DND-41 (cell line): ENCODE measurements around the gene PDCD6IP.

Source experiments
- ATAC-seq: fragments of 200-7000 bp; cut with Tn5 transposase; 3 replicates; pipeline ENCODE4 v1.9.1; 2021; ENCODE audit warnings: low read depth; ENCODE audit not compliant: insufficient read depth
- DNase-seq: peaks from one replicate; pipeline ENCODE4 v3.0.0-alpha.2; 2020
- H2AFZ ChIP-seq: 2 replicates; pipeline ENCODE4 v1.6.0; 2012; ENCODE audit warnings: low read depth, low read length
- H3K27ac ChIP-seq: 2 replicates; pipeline ENCODE4 v1.5.1; 2012; ENCODE audit warnings: low read length, inconsistent platforms
- H3K27me3 ChIP-seq: fragments of 200-600 bp; sonication (generic); 2 replicates; pipeline ENCODE4 v1.6.0; 2012; ENCODE audit warnings: low read length, mild to moderate bottlenecking, inconsistent platforms; ENCODE audit not compliant: insufficient read depth, poor library complexity
- H3K36me3 ChIP-seq: 2 replicates; pipeline ENCODE4 v1.5.1; 2012; ENCODE audit warnings: low read length, inconsistent platforms; ENCODE audit not compliant: insufficient read depth
- H3K4me1 ChIP-seq: 2 replicates; pipeline ENCODE4 v1.5.1; 2012; ENCODE audit warnings: mild to moderate bottlenecking, low read length; ENCODE audit not compliant: insufficient read depth
- H3K4me2 ChIP-seq: 2 replicates; pipeline ENCODE4 v1.6.0; 2012; ENCODE audit warnings: mild to moderate bottlenecking, moderate library complexity, low read length, inconsistent platforms; ENCODE audit not compliant: insufficient read depth
- H3K4me3 ChIP-seq, 2 experiments: fragments of 200-600 bp in 1 of 2; shearing (Covaris generic) in 1 of 2; 2 replicates each; pipeline ENCODE4 v1.5.1; 2012 to 2016; ENCODE audit warnings: inconsistent platforms in 2 of 2, low read length in 2 of 2, mild to moderate bottlenecking in 2 of 2, low read depth in 1 of 2, moderate library complexity in 1 of 2
- H3K79me2 ChIP-seq: 2 replicates; pipeline ENCODE4 v1.6.0; 2012; ENCODE audit warnings: low read length, inconsistent platforms; ENCODE audit not compliant: insufficient read depth
- H3K9ac ChIP-seq: 2 replicates; pipeline ENCODE4 v1.6.0; 2012; ENCODE audit warnings: low read depth, mild to moderate bottlenecking, inconsistent platforms, low read length, moderate library complexity
- H3K9me3 ChIP-seq: 2 replicates; pipeline ENCODE4 v1.5.1; 2012; ENCODE audit warnings: low read length, moderate library complexity, mild to moderate bottlenecking, inconsistent platforms; ENCODE audit not compliant: insufficient read depth, severe bottlenecking
- H4K20me1 ChIP-seq: 2 replicates; pipeline ENCODE4 v1.6.0; 2012; ENCODE audit warnings: low read length; ENCODE audit not compliant: insufficient read depth
- CTCF ChIP-seq: IDR thresholded peaks from 2 replicates; pipeline ENCODE4 v1.5.1; 2012; ENCODE audit warnings: borderline replicate concordance, low read length, moderate library complexity, mild to moderate bottlenecking; ENCODE audit not compliant: poor library complexity, severe bottlenecking; ENCODE audit errors: extremely low read depth
- EZH2 ChIP-seq: IDR thresholded peaks from 3 replicates; pipeline ENCODE4 v1.6.1; 2012; ENCODE audit warnings: borderline replicate concordance, low read depth, mild to moderate bottlenecking, moderate library complexity, low read length, inconsistent platforms; ENCODE audit not compliant: severe bottlenecking

Gene PDCD6IP

GRCh38 chr3:33900809-33901505 lies 102.5 kb downstream of the PDCD6IP start:
- Histone ChIP-seq H3K79me2 (no peaks in the 10 kb centered on the region), H3K4me1 (no peaks in the 10 kb centered on the region)
- DNase-seq = no peak

GRCh38 chr3:33901862-33902563 lies 103.6 kb downstream of the PDCD6IP start:
- H3K4me1 ChIP-seq = no peaks in the 10 kb centered on the region
- H2AFZ ChIP-seq = no peak overlapping the region
- no peak overlapping the region for H3K9ac ChIP-seq
- DNase-seq (no peak), ATAC-seq (no peak)
- no peak overlapping the region for H3K27ac ChIP-seq
- TF ChIP-seq EZH2 = no peak
- no peak for TF ChIP-seq CTCF
- no peaks in the 10 kb centered on the region for H3K36me3 ChIP-seq
- H3K79me2 ChIP-seq = no peaks in the 10 kb centered on the region
- no peak overlapping the region for H3K4me3 ChIP-seq
- no peaks in the 10 kb centered on the region for H3K9me3 ChIP-seq
- H3K27me3 ChIP-seq = no peaks in the 10 kb centered on the region
- no peaks in the 10 kb centered on the region for H4K20me1 ChIP-seq
- no peak overlapping the region for H3K4me2 ChIP-seq

More at GRCh38 chr3:33900809-33901505, 102.5 kb downstream of the PDCD6IP start:
- H3K9me3 ChIP-seq = no peaks in the 10 kb centered on the region
- H3K27ac ChIP-seq = no peak overlapping the region
- no peak overlapping the region for H3K4me2 ChIP-seq
- no peaks in the 10 kb centered on the region for H3K27me3 ChIP-seq
- TF ChIP-seq CTCF = no peak
- no peak for ATAC-seq
- H3K4me3 ChIP-seq = no peak overlapping the region
- no peaks in the 10 kb centered on the region for H3K36me3 ChIP-seq
- H4K20me1 ChIP-seq = no peaks in the 10 kb centered on the region
- H2AFZ ChIP-seq = 0 out of 2 replicates have a peak overlapping the region, but pooled peaks have one; percentile 13
- no peak overlapping the region for H3K9ac ChIP-seq

GRCh38 chr3:33904730-33905129 lies 106.3 kb downstream of the PDCD6IP start:
- Histone ChIP-seq H2AFZ (no peak overlapping the region), H3K36me3 (no peaks in the 10 kb centered on the region), H3K79me2 (no peaks in the 10 kb centered on the region), H4K20me1 (no peaks in the 10 kb centered on the region), H3K27ac (no peak overlapping the region), H3K9me3 (no peaks in the 10 kb centered on the region), H3K9ac (no peak overlapping the region), H3K4me2 (no peak overlapping the region), H3K4me1 (no peaks in the 10 kb centered on the region), H3K27me3 (no peaks in the 10 kb centered on the region), H3K4me3 (no peak overlapping the region)
- TF ChIP-seq CTCF = no peak
- ATAC-seq (peak; percentile 24; the same call in 1 of the 3 replicates), DNase-seq (no peak)
